ENCODE data around the gene UGT1A6.
"Not testable (repeated sequence)": the region's sequence is repeated elsewhere in the genome, so short reads cannot be mapped to it uniquely, and the experiment has no call there.

Gene UGT1A6

DNA sequence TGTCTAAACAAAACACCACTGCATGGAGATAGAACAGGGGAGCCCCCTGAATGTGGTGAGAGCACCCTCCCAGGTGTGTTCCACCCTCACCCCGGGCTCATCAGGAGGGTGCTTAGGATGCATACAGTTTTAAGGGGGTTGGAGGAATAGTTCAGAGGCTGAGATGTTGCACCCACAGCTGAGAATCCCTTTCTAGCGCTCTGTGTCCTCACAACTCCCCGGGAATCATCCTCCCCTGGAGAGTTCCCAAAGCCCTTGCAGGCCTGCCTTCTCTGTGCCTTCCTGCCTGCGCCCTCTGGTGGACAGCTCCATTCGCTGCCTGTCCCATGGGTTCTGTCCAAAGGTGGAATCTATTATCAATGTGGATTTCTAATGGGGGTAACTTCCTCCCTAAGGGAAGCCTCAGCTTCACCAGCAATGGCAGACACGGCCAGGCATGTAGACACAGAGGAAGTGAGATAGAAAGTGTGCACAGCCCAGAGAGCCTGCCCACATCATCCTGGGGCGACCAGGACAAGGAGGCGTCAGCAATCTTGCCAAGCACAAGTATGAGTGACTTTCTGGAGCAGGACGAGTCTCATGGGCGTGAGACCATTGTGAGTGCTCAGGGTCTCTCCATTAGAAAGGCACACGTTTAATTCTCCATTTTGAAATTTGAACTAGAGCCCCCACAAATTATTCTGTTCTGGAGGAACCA, 18.8 kb downstream of the UGT1A6 start:
- no peaks in the 10 kb centered on the region for H3K27me3 ChIP-seq (ENCODE audit: control insufficient read depth, insufficient read depth, low read length)
- no peak overlapping the region for H3K27ac ChIP-seq (ENCODE audit: low read depth, low read length)
- H3K4me1 ChIP-seq (ENCODE audit: control insufficient read depth, insufficient read depth, low read length): no peaks in the 10 kb centered on the region
- H3K36me3 ChIP-seq (ENCODE audit: control insufficient read depth, insufficient read depth, low read length): no peaks in the 10 kb centered on the region
- no peak overlapping the region for H3K4me3 ChIP-seq (ENCODE audit: low read length)
- no peak overlapping the region for H3K9ac ChIP-seq (ENCODE audit: low read length)

DNA sequence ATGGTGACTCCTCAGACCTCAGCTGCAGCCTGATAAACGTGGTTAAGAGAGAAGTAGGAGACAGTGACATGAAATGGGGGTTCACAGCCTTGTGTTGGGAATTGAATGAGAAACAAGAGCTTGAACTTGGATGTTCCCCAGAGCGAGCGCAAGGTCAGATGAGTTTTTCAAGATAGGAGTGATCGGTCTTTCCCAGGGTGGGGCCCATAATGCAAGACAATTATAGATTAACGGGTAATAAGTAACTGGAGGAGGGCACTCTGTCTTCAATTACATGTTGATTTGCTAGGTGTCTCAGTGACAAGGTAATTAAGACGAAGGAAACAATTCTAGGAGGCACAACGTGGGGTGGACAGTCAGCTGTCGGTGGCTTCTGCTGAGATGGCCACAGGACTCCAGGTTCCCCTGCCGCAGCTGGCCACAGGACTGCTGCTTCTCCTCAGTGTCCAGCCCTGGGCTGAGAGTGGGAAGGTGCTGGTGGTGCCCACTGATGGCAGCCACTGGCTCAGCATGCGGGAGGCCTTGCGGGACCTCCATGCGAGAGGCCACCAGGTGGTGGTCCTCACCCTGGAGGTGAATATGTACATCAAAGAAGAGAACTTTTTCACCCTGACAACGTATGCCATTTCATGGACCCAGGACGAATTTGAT, 20.0 kb downstream of the UGT1A6 start, which contains the start of gene UGT1A5:
UGT1A5 (plus strand) TSS at position 297 of the 651 bp plus-strand sequence; CDS start at position 382, 85 bp downstream.
- Histone ChIP-seq H3K4me1 (ENCODE audit: control insufficient read depth, insufficient read depth, low read length) (no peaks in the 10 kb centered on the region), H3K9ac (ENCODE audit: low read length) (no peak within 1 kb of the TSS), H3K36me3 (ENCODE audit: control insufficient read depth, insufficient read depth, low read length) (no peaks in the 10 kb centered on the region), H3K27ac (ENCODE audit: low read depth, low read length) (no peak within 1 kb of the TSS), H3K27me3 (ENCODE audit: control insufficient read depth, insufficient read depth, low read length) (no peaks in the 10 kb centered on the region), H3K4me3 (ENCODE audit: low read length) (no peak within 1 kb of the TSS)

DNA sequence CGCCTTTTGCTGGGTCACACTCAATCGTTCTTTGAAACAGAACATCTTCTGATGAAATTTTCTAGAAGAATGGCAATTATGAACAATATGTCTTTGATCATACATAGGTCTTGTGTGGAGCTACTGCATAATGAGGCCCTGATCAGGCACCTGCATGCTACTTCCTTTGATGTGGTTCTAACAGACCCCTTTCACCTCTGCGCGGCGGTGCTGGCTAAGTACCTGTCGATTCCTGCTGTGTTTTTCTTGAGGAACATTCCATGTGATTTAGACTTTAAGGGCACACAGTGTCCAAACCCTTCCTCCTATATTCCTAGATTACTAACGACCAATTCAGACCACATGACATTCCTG, 20.5 kb downstream of the UGT1A6 start:
- no peaks in the 10 kb centered on the region for H3K27me3 ChIP-seq (ENCODE audit: control insufficient read depth, insufficient read depth, low read length)
- no peaks in the 10 kb centered on the region for H3K36me3 ChIP-seq (ENCODE audit: control insufficient read depth, insufficient read depth, low read length)
- no peak overlapping the region for H3K9ac ChIP-seq (ENCODE audit: low read length)
- H3K4me1 ChIP-seq (ENCODE audit: control insufficient read depth, insufficient read depth, low read length): no peaks in the 10 kb centered on the region
- no peak overlapping the region for H3K27ac ChIP-seq (ENCODE audit: low read depth, low read length)
- no peak overlapping the region for H3K4me3 ChIP-seq (ENCODE audit: low read length)

DNA sequence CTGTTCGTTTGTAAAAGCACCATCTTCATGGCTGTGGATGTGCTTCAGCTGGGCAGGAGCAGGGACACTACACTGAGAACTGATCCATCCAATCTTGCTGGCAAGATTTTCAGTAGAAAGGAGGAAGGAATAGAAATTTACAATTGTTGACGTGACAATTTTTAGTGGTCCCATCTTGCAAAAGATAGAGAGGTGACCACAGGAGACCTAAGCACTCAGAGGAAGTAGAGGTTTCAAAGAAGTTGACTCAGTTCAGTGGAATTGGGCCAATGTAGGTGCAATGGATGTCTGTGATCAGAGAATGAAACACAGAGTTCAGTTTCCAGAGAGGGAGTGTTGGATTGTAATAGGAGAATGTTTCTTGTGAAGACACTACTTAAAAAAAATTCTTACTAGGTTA, 21.4 kb downstream of the UGT1A6 start:
- no peaks in the 10 kb centered on the region for H3K27me3 ChIP-seq (ENCODE audit: control insufficient read depth, insufficient read depth, low read length)
- H3K4me1 ChIP-seq (ENCODE audit: control insufficient read depth, insufficient read depth, low read length): no peaks in the 10 kb centered on the region
- H3K27ac ChIP-seq (ENCODE audit: low read depth, low read length): no peak overlapping the region
- H3K4me3 ChIP-seq (ENCODE audit: low read length): no peak overlapping the region
- H3K9ac ChIP-seq (ENCODE audit: low read length): no peak overlapping the region
- H3K36me3 ChIP-seq (ENCODE audit: control insufficient read depth, insufficient read depth, low read length): no peaks in the 10 kb centered on the region

DNA sequence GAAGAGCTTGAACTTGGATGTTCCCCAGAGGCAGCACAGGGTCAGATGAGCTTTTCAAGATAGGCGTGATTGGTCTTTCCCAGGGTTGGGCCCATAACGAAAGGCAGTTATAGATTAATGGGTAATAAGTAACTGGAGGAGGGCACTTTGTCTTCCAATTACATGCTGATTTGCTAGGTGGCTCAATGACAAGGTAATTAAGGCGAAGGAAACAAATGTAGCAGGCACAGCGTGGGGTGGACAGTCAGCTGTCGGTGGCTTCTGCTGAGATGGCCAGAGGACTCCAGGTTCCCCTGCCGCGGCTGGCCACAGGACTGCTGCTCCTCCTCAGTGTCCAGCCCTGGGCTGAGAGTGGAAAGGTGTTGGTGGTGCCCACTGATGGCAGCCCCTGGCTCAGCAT, 25.9 kb downstream of the UGT1A6 start, which contains the start of gene UGT1A4:
UGT1A4 (plus strand) TSS at position 185 of the 400 bp plus-strand sequence; CDS start at position 270, 85 bp downstream.
- Histone ChIP-seq H3K9ac (ENCODE audit: low read length) (no peak within 1 kb of the TSS), H3K4me3 (ENCODE audit: low read length) (no peak within 1 kb of the TSS), H3K27me3 (ENCODE audit: control insufficient read depth, insufficient read depth, low read length) (no peaks in the 10 kb centered on the region), H3K27ac (ENCODE audit: low read depth, low read length) (no peak within 1 kb of the TSS), H3K36me3 (ENCODE audit: control insufficient read depth, insufficient read depth, low read length) (no peaks in the 10 kb centered on the region), H3K4me1 (ENCODE audit: control insufficient read depth, insufficient read depth, low read length) (no peaks in the 10 kb centered on the region)

DNA sequence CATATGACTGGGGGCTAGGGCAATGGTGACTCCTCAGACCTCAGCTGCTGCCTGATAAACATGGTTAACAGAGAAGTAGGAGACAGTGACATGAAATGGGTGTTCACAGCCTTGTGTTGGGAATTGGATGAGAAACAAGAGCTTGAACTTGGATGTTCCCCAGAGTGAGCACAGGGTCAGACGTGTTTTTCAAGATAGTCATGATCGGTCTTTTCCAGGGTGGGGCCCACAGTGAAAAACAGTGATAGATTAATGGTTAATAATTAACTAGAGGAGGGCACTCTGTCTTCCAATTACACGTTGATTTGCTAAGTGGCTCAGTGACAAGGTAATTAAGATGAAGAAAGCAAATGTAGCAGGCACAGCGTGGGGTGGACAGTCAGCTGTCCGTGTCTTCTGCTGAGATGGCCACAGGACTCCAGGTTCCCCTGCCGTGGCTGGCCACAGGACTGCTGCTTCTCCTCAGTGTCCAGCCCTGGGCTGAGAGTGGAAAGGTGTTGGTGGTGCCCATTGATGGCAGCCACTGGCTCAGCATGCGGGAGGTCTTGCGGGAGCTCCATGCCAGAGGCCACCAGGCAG, 36.1 kb downstream of the UGT1A6 start, which contains the start of gene UGT1A3:
UGT1A3 (plus strand) TSS at position 320 of the 579 bp plus-strand sequence; CDS start at position 405, 85 bp downstream.
- H3K4me3 ChIP-seq (ENCODE audit: low read length): no peak within 1 kb of the TSS
- H3K27me3 ChIP-seq (ENCODE audit: control insufficient read depth, insufficient read depth, low read length): no peaks in the 10 kb centered on the region
- H3K27ac ChIP-seq (ENCODE audit: low read depth, low read length): no peak within 1 kb of the TSS

DNA sequence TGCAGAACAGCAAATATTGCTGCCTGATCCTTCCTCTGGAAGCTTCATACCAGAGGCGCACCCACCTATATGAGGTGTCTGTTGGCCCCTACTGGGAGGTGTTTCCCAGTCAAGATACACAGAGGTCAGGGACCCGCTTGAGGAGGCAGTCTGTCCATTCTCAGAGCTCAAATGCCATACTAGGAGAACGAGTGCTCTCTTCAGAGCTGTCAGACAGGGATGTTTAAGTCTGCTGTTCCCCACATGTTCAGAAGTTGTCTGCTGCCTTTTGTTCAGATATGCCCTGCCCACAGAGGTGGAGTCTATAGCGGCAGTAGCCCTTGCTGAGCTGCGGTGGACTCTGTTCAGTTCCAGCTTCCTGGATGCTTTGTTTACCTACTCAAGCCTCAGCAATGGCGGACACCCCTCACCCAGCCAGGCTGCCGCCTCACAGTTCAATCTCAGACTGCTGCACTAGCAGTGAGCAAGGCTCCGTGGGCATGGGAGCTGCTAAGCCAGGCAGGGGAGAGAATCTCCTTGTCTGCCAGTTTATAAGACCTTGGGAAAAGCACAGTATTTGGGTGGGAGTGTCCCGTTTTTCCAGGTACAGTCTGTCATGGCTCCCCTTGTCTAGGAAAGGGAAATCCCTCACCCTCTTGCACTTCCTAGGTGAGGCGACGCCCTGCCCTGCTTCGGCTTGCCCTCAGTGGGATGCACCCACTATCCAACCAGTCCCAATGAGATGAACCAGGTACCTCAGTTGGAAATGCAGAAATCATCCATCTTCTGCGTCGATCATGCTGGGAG, 44.4 kb downstream of the UGT1A6 start:
- not testable (repeated sequence) for H3K4me1 ChIP-seq (ENCODE audit: control insufficient read depth, insufficient read depth, low read length); H3K27me3 ChIP-seq (ENCODE audit: control insufficient read depth, insufficient read depth, low read length)

More for the DNA sequence above, 36.1 kb downstream of the UGT1A6 start, which contains the start of gene UGT1A3:
- Histone ChIP-seq H3K9ac (ENCODE audit: low read length) (no peak within 1 kb of the TSS), H3K36me3 (ENCODE audit: control insufficient read depth, insufficient read depth, low read length) (no peaks in the 10 kb centered on the region), H3K4me1 (ENCODE audit: control insufficient read depth, insufficient read depth, low read length) (no peaks in the 10 kb centered on the region)

DNA sequence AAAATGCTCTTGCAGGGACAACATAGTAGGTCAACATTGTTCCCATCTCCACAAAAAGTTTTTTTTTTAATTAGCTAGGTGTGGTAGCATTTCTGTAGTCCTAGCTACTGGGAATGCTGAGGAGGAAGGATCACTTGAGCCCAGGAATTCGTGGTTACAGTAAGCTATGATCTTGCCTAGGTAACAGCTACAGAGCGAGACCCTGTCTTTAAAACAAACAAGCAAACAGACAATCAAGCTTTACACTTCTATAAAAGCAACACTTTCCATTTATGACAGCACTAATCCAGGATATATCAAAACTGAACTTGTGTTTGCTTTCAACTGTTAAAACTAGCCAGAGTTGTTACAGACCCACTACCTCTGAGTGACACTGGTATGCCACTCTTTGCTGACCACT, 48.2 kb downstream of the UGT1A6 start:
- H3K9ac ChIP-seq (ENCODE audit: low read length): no peak overlapping the region
- no peak overlapping the region for H3K4me3 ChIP-seq (ENCODE audit: low read length)
- H3K27ac ChIP-seq (ENCODE audit: low read depth, low read length): no peak overlapping the region
- H3K27me3 ChIP-seq (ENCODE audit: control insufficient read depth, insufficient read depth, low read length): no peaks in the 10 kb centered on the region
- no peaks in the 10 kb centered on the region for H3K36me3 ChIP-seq (ENCODE audit: control insufficient read depth, insufficient read depth, low read length)
- H3K4me1 ChIP-seq (ENCODE audit: control insufficient read depth, insufficient read depth, low read length): no peaks in the 10 kb centered on the region

More for the DNA sequence above, 44.4 kb downstream of the UGT1A6 start:
- not testable (repeated sequence) for H3K4me3 ChIP-seq (ENCODE audit: low read length); H3K9ac ChIP-seq (ENCODE audit: low read length); H3K36me3 ChIP-seq (ENCODE audit: control insufficient read depth, insufficient read depth, low read length); H3K27ac ChIP-seq (ENCODE audit: low read depth, low read length)

DNA sequence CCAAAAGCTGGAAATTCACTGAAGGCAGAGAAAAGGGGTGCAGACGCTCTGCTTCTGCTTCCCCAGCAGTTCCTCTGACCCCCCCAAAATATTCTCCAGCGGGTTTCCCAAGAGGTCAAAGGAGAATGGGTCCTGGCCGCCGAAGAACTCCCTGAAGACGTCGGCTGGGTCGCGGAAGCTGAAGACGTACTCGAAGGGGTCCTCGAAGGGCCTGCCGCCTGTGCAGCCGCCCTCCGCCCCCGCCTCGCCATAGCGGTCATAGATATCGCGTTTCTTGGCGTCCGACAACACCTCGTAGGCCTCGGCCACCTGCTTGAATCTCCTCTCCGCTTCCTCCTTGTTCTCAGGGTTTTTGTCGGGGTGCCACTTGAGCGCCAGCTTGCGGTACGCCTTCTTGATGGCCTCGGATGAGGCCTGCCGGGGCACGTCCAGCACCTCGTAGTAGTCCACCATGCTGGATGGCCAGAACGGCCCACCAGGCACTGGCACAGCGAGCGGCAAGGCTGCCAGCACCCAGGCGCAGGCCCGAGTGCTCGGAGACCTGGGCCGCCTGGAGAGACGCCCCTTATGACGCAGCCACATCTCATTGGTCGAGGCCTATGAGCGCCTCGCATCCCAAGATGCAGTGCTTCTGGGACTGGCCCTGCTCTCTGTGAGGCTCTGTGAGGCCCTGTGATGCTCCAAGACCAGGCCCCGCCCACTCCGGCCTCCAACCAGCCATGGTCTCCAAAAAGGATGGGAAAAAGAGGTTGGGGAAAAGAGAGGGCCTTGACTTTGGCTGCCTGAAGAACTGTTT, 51.0 kb downstream of the UGT1A6 start:
- Histone ChIP-seq H3K27me3 (ENCODE audit: control insufficient read depth, insufficient read depth, low read length) (no peaks in the 10 kb centered on the region), H3K4me1 (ENCODE audit: control insufficient read depth, insufficient read depth, low read length) (no peaks in the 10 kb centered on the region), H3K4me3 (ENCODE audit: low read length) (no peak overlapping the region)

DNA sequence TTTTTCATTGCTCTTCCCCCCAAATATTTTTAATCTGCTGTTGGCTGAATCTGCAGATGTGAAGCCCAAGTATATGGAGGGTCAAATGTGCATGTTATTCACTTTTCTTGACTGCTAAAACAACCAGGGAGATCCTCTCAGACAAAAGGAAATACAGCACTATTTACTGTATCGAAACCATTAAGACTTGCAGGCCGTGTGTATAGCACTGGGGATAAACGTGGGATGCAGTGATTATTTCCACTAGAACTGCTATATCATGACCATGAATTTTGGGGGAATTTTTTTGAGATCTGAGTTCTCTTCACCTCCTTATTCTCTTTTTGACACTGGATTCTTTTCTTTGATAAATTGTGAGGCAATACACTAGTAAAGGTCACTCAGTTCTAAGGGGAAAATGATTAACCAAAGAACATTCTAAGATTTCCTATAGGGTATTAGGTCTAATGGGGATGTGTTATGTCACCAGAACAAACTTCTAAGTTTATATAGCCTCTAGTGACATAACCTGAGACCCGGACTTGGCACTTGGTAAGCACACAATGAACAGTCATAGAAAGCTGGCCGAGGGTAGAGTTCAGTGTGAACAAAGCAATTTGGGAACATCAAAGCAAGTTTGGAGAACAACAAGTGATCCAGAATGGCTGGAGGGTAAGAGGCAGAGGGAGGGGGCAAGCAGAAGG, 52.5 kb downstream of the UGT1A6 start:
- H3K9ac ChIP-seq (ENCODE audit: low read length): no peak overlapping the region
- no peak overlapping the region for H3K27ac ChIP-seq (ENCODE audit: low read depth, low read length)
- no peak overlapping the region for H3K4me3 ChIP-seq (ENCODE audit: low read length)
- no peaks in the 10 kb centered on the region for H3K27me3 ChIP-seq (ENCODE audit: control insufficient read depth, insufficient read depth, low read length)
- no peaks in the 10 kb centered on the region for H3K4me1 ChIP-seq (ENCODE audit: control insufficient read depth, insufficient read depth, low read length)
- H3K36me3 ChIP-seq (ENCODE audit: control insufficient read depth, insufficient read depth, low read length): no peaks in the 10 kb centered on the region

More for the DNA sequence above, 51.0 kb downstream of the UGT1A6 start:
- Histone ChIP-seq H3K27ac (ENCODE audit: low read depth, low read length) (no peak overlapping the region), H3K9ac (ENCODE audit: low read length) (no peak overlapping the region), H3K36me3 (ENCODE audit: control insufficient read depth, insufficient read depth, low read length) (no peaks in the 10 kb centered on the region)

DNA sequence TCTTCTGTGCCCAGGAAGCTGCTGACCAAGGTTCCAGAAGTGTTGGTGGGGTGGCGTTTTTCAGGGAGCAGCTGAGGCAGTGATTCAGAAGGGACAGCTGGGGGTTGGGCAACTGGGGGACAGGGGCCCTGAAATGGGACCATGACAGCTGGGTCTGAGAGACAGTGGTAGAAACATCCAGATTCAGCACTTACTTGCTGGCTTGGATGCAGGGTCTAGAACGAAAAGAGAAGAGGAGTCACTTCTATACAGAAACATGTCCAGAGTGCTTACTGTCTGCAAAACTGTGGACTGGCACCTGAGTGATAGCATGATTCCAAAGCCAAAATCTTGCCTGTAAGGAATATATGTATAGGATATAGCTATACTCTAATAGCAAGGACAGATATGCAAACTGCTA, 53.1 kb downstream of the UGT1A6 start:
- H3K4me1 ChIP-seq (ENCODE audit: control insufficient read depth, insufficient read depth, low read length); H3K36me3 ChIP-seq (ENCODE audit: control insufficient read depth, insufficient read depth, low read length); H3K9ac ChIP-seq (ENCODE audit: low read length); H3K27ac ChIP-seq (ENCODE audit: low read depth, low read length); H3K4me3 ChIP-seq (ENCODE audit: low read length); H3K27me3 ChIP-seq (ENCODE audit: control insufficient read depth, insufficient read depth, low read length): not testable (repeated sequence)

Measured in rectal smooth muscle tissue (tissue), 1 donor.